ENCODE results near the gene GALNT18. TPM values are rescaled to one million over a fixed set of nuclear protein-coding genes. Genes with fewer than 3 reads are reported as not detected.

Gene GALNT18
- total RNA-seq, 1 donor = 11.7 TPM

- no peak for DNase-seq (ENCODE audit: low read depth)
- no peak for TF ChIP-seq CTCF (IDR thresholded peaks at IDR 0.05; ENCODE audit: insufficient read depth, low read depth, low read length)
- H3K4me3 ChIP-seq (ENCODE audit: low read depth, low read length) = no peak overlapping the region
Measured at GRCh38 chr11:11565636-11566035, 56.2 kb downstream of the GALNT18 start.

GRCh38 chr11:11563200-11563975 is 58.4 kb downstream of the GALNT18 start:
- DNase-seq (ENCODE audit: low read depth) = no peak
- no peak overlapping the region for H3K4me3 ChIP-seq (ENCODE audit: low read depth, low read length)
- TF ChIP-seq CTCF (IDR thresholded peaks at IDR 0.05; ENCODE audit: insufficient read depth, low read depth, low read length) = no peak

GRCh38 chr11:11561991-11562390 is 59.8 kb downstream of the GALNT18 start:
- no peak for TF ChIP-seq CTCF (IDR thresholded peaks at IDR 0.05; ENCODE audit: insufficient read depth, low read depth, low read length)
- no peak overlapping the region for H3K4me3 ChIP-seq (ENCODE audit: low read depth, low read length)
- no peak for DNase-seq (ENCODE audit: low read depth)

GRCh38 chr11:11558826-11559225 is 63.0 kb downstream of the GALNT18 start:
- H3K4me3 ChIP-seq (ENCODE audit: low read depth, low read length) = no peak overlapping the region
- TF ChIP-seq CTCF (IDR thresholded peaks at IDR 0.05; ENCODE audit: insufficient read depth, low read depth, low read length) = no peak

GRCh38 chr11:11558396-11558795 is 63.4 kb downstream of the GALNT18 start:
- no peak overlapping the region for H3K4me3 ChIP-seq (ENCODE audit: low read depth, low read length)
- DNase-seq (ENCODE audit: low read depth) = no peak
- TF ChIP-seq CTCF (IDR thresholded peaks at IDR 0.05; ENCODE audit: insufficient read depth, low read depth, low read length) = no peak

More at GRCh38 chr11:11558826-11559225, 63.0 kb downstream of the GALNT18 start:
- no peak for DNase-seq (ENCODE audit: low read depth)

- no peak for DNase-seq (ENCODE audit: low read depth)
- no peak for TF ChIP-seq CTCF (IDR thresholded peaks at IDR 0.05; ENCODE audit: insufficient read depth, low read depth, low read length)
- H3K4me3 ChIP-seq (ENCODE audit: low read depth, low read length) = no peak overlapping the region
Measured at GRCh38 chr11:11555208-11555607, 66.6 kb downstream of the GALNT18 start.

GRCh38 chr11:11553573-11553972 is 68.2 kb downstream of the GALNT18 start:
- no peak for DNase-seq (ENCODE audit: low read depth)
- TF ChIP-seq CTCF (IDR thresholded peaks at IDR 0.05; ENCODE audit: insufficient read depth, low read depth, low read length) = no peak

More at GRCh38 chr11:11553573-11553972, 68.2 kb downstream of the GALNT18 start:
- no peak overlapping the region for H3K4me3 ChIP-seq (ENCODE audit: low read depth, low read length)
